ENCODE data around the gene BTLA.

Gene BTLA

GRCh38 chr3:112482675-112483074 lies 16.6 kb downstream of the BTLA start (continued):
- TF ChIP-seq GLIS2 (tag by site-specific recombination; IDR thresholded peaks at IDR 0.05) (no peak), ZNF488 (tag by site-specific recombination; IDR thresholded peaks at IDR 0.05) (no peak), MYNN (tag by site-specific recombination; IDR thresholded peaks at IDR 0.05; ENCODE audit: borderline replicate concordance) (no peak), ZSCAN4 (tag by site-specific recombination; IDR thresholded peaks at IDR 0.05) (no peak), ZXDB (tag by site-specific recombination; IDR thresholded peaks at IDR 0.05) (no peak), ZIC2 (tag by site-specific recombination; IDR thresholded peaks at IDR 0.05) (no peak), MZF1 (tag by site-specific recombination; IDR thresholded peaks at IDR 0.05; ENCODE audit: borderline replicate concordance) (no peak)

GRCh38 chr3:112481302-112481721 lies 18.0 kb downstream of the BTLA start:
- H3K4me1 ChIP-seq (ENCODE audit: control insufficient read depth, insufficient read depth, low read length): no peaks in the 10 kb centered on the region
- no peaks in the 10 kb centered on the region for H3K36me3 ChIP-seq (ENCODE audit: control insufficient read depth in 2 of 2, insufficient read depth in 1 of 2, low read length in 2 of 2)
- H3K27ac ChIP-seq (ENCODE audit: extremely low read depth, low read depth, low read length): no peak overlapping the region
- CTCF ChIA-PET: no interaction called here
- TF ChIP-seq ZNF2 (tag by site-specific recombination; IDR thresholded peaks at IDR 0.05) (no peak), ZNF214 (tag by site-specific recombination; IDR thresholded peaks at IDR 0.05; ENCODE audit: borderline replicate concordance) (no peak), ZNF530 (tag by site-specific recombination; IDR thresholded peaks at IDR 0.05; ENCODE audit: low read depth) (no peak), ZNF341 (tag by site-specific recombination; IDR thresholded peaks at IDR 0.05; ENCODE audit: low read depth) (no peak), ZNF184 (tag by site-specific recombination; IDR thresholded peaks at IDR 0.05) (no peak), ZNF473 (tag by site-specific recombination; IDR thresholded peaks at IDR 0.05) (no peak), PRDM1 (tag by site-specific recombination; IDR thresholded peaks at IDR 0.05) (no peak), ZNF423 (tag by site-specific recombination; IDR thresholded peaks at IDR 0.05) (no peak), ZNF362 (tag by site-specific recombination; IDR thresholded peaks at IDR 0.05) (no peak), ZBTB10 (tag by site-specific recombination; IDR thresholded peaks at IDR 0.05) (no peak), ZNF549 (tag by site-specific recombination; IDR thresholded peaks at IDR 0.05) (no peak), IKZF3 (tag by site-specific recombination; IDR thresholded peaks at IDR 0.05) (no peak), ZNF548 (tag by site-specific recombination; IDR thresholded peaks at IDR 0.05) (no peak), ZNF416 (tag by site-specific recombination; IDR thresholded peaks at IDR 0.05) (no peak)
- TF ChIP-seq, protein P1, sequence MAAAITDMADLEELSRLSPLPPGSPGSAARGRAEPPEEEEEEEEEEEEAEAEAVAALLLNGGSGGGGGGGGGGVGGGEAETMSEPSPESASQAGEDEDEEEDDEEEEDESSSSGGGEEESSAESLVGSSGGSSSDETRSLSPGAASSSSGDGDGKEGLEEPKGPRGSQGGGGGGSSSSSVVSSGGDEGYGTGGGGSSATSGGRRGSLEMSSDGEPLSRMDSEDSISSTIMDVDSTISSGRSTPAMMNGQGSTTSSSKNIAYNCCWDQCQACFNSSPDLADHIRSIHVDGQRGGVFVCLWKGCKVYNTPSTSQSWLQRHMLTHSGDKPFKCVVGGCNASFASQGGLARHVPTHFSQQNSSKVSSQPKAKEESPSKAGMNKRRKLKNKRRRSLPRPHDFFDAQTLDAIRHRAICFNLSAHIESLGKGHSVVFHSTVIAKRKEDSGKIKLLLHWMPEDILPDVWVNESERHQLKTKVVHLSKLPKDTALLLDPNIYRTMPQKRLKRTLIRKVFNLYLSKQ (tag by site-specific recombination; IDR thresholded peaks at IDR 0.05; ENCODE audit: borderline replicate concordance): no peak
- TF ChIP-seq, protein P2, sequence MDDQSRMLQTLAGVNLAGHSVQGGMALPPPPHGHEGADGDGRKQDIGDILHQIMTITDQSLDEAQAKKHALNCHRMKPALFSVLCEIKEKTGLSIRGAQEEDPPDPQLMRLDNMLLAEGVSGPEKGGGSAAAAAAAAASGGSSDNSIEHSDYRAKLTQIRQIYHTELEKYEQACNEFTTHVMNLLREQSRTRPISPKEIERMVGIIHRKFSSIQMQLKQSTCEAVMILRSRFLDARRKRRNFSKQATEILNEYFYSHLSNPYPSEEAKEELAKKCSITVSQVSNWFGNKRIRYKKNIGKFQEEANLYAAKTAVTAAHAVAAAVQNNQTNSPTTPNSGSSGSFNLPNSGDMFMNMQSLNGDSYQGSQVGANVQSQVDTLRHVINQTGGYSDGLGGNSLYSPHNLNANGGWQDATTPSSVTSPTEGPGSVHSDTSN (CRISPR knock-in tag; IDR thresholded peaks at IDR 0.05): no peak
- TF ChIP-seq, protein P3, sequence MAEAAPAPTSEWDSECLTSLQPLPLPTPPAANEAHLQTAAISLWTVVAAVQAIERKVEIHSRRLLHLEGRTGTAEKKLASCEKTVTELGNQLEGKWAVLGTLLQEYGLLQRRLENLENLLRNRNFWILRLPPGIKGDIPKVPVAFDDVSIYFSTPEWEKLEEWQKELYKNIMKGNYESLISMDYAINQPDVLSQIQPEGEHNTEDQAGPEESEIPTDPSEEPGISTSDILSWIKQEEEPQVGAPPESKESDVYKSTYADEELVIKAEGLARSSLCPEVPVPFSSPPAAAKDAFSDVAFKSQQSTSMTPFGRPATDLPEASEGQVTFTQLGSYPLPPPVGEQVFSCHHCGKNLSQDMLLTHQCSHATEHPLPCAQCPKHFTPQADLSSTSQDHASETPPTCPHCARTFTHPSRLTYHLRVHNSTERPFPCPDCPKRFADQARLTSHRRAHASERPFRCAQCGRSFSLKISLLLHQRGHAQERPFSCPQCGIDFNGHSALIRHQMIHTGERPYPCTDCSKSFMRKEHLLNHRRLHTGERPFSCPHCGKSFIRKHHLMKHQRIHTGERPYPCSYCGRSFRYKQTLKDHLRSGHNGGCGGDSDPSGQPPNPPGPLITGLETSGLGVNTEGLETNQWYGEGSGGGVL (tag by site-specific recombination; IDR thresholded peaks at IDR 0.05): no peak
- POLR2A ChIA-PET: no interaction called here
- H3K9me3 ChIP-seq (ENCODE audit: control insufficient read depth, insufficient read depth, low read depth, low read length): no peaks in the 10 kb centered on the region
- H3K4me3 ChIP-seq (ENCODE audit: low read depth, low read length): no peak overlapping the region
